HEK293 (cell line): ENCODE results near the gene ASMT.
A peak's percentile ranks its signal among the peaks of the same experiment; 100 is the strongest.
"Not testable (repeated sequence)": the region's sequence is repeated elsewhere in the genome, so short reads cannot be mapped to it uniquely, and the experiment has no call there.

Source experiments
- CTCF ChIA-PET: fragments of 350-600 bp; formaldehyde crosslinking; extraction: SDS; loops from one replicate; lab custom pipeline; 2021; ENCODE audit warnings: antibody characterized with exemption; lab: Yijun Ruan, JAX
- POLR2A ChIA-PET: fragments of 300-600 bp; formaldehyde crosslinking; extraction: SDS; loops from one replicate; lab custom pipeline; 2020; ENCODE audit warnings: antibody characterized with exemption, inconsistent platforms; lab: Yijun Ruan, JAX
- H3K27ac ChIP-seq: fragments of 200-500 bp; sonication (Bioruptor generic); 2 replicates; pipeline ENCODE4 v1.5.1; 2014; ENCODE audit warnings: low read depth, low read length, control low read depth, inconsistent platforms; ENCODE audit errors: extremely low read depth
- H3K36me3 ChIP-seq, 2 experiments: fragments of 200-500 bp in 1 of 2; sonication (Bioruptor generic) in 1 of 2; 1 replicate in 1 of 2; 2 replicates in 1 of 2; pipeline ENCODE4 v1.5.1; 2014 to 2017; ENCODE audit warnings: inconsistent platforms in 2 of 2, low read length in 2 of 2; ENCODE audit not compliant: control insufficient read depth in 2 of 2, insufficient read depth in 1 of 2
- H3K4me1 ChIP-seq: fragments of 200-500 bp; sonication (Bioruptor generic); 2 replicates; pipeline ENCODE4 v1.5.1; 2014; ENCODE audit warnings: mild to moderate bottlenecking, low read length, inconsistent platforms; ENCODE audit not compliant: control insufficient read depth, insufficient read depth
- H3K4me3 ChIP-seq: 2 replicates; pipeline ENCODE4 v1.5.1; 2011; ENCODE audit warnings: low read depth, mild to moderate bottlenecking, control low read depth, low read length, moderate library complexity
- H3K9me3 ChIP-seq: fragments of 200-500 bp; sonication (Bioruptor generic); 2 replicates; pipeline ENCODE4 v1.5.1; 2014; ENCODE audit warnings: low read depth, low read length, inconsistent platforms; ENCODE audit not compliant: control insufficient read depth, insufficient read depth
- KLF16 ChIP-seq: fragments of 450-650 bp; formaldehyde crosslinking; IDR thresholded peaks from 2 replicates; pipeline ENCODE4 v1.5.1; 2017; ENCODE audit warnings: missing biosample characterization, missing genetic modification characterization
- SETDB1 ChIP-seq: IDR thresholded peaks from one replicate; pipeline ENCODE4 v1.6.1; 2017; ENCODE audit warnings: mild to moderate bottlenecking, low read length, moderate library complexity, mixed read lengths; ENCODE audit not compliant: insufficient read length
- TRIM28 ChIP-seq: IDR thresholded peaks from 2 replicates; pipeline ENCODE4 v1.6.1; 2011; ENCODE audit warnings: low read length, control low read depth, borderline replicate concordance
- WT1 ChIP-seq: fragments of 450-650 bp; formaldehyde crosslinking; IDR thresholded peaks from 2 replicates; pipeline ENCODE4 v1.5.1; 2016; ENCODE audit warnings: missing biosample characterization, missing genetic modification characterization
- YY2 ChIP-seq: fragments of 450-650 bp; formaldehyde crosslinking; IDR thresholded peaks from 2 replicates; pipeline ENCODE4 v1.5.1; 2016; ENCODE audit warnings: missing biosample characterization, missing genetic modification characterization
- ZBTB17 ChIP-seq: fragments of 450-650 bp; formaldehyde crosslinking; IDR thresholded peaks from 2 replicates; pipeline ENCODE4 v1.5.1; 2016; ENCODE audit warnings: missing biosample characterization, missing genetic modification characterization
- ZBTB8A ChIP-seq: fragments of 450-650 bp; formaldehyde crosslinking; IDR thresholded peaks from 2 replicates; pipeline ENCODE4 v1.5.1; 2016; ENCODE audit warnings: missing biosample characterization, missing genetic modification characterization
- ZNF138 ChIP-seq: fragments of 450-650 bp; formaldehyde crosslinking; IDR thresholded peaks from 2 replicates; pipeline ENCODE4 v1.5.1; 2016; ENCODE audit warnings: missing biosample characterization, missing genetic modification characterization, borderline replicate concordance
- ZNF146 ChIP-seq: fragments of 450-650 bp; formaldehyde crosslinking; IDR thresholded peaks from 2 replicates; pipeline ENCODE4 v1.5.1; 2016; ENCODE audit warnings: missing biosample characterization, missing genetic modification characterization
- ZNF19 ChIP-seq: fragments of 450-650 bp; formaldehyde crosslinking; IDR thresholded peaks from 2 replicates; pipeline ENCODE4; 2016; ENCODE audit warnings: missing biosample characterization, missing genetic modification characterization, low read depth
- ZNF335 ChIP-seq: fragments of 450-650 bp; formaldehyde crosslinking; conservative IDR thresholded peaks from 2 replicates; pipeline ENCODE4 v1.5.1; 2016; ENCODE audit warnings: missing biosample characterization, missing genetic modification characterization
- ZNF558 ChIP-seq: fragments of 450-650 bp; formaldehyde crosslinking; IDR thresholded peaks from 2 replicates; pipeline ENCODE4 v1.5.1; 2016; ENCODE audit warnings: missing biosample characterization, missing genetic modification characterization
- ZNF571 ChIP-seq: fragments of 450-650 bp; formaldehyde crosslinking; IDR thresholded peaks from 2 replicates; pipeline ENCODE4 v1.5.0; 2017; ENCODE audit warnings: missing biosample characterization, missing genetic modification characterization
- ZNF600 ChIP-seq: fragments of 450-650 bp; formaldehyde crosslinking; IDR thresholded peaks from 2 replicates; pipeline ENCODE4 v1.5.1; 2016; ENCODE audit warnings: missing biosample characterization, missing genetic modification characterization
- ZNF654 ChIP-seq: fragments of 450-650 bp; formaldehyde crosslinking; IDR thresholded peaks from 2 replicates; pipeline ENCODE4 v1.5.1; 2016; ENCODE audit warnings: low read depth, missing biosample characterization, missing genetic modification characterization
- ZNF777 ChIP-seq: fragments of 450-650 bp; formaldehyde crosslinking; IDR thresholded peaks from 2 replicates; pipeline ENCODE4 v1.5.1; 2017; ENCODE audit warnings: missing biosample characterization, missing genetic modification characterization, borderline replicate concordance
- TF ChIP-seq, protein P1 (sequence below): fragments of 450-650 bp; formaldehyde crosslinking; IDR thresholded peaks from 2 replicates; pipeline ENCODE4 v1.5.1; 2016; ENCODE audit warnings: missing biosample characterization, missing genetic modification characterization
- TF ChIP-seq, protein P2 (sequence below): fragments of 450-650 bp; formaldehyde crosslinking; IDR thresholded peaks from 2 replicates; pipeline ENCODE4 v1.5.1; 2016; ENCODE audit warnings: missing biosample characterization, missing genetic modification characterization
- TF ChIP-seq, protein P3 (sequence below): fragments of 450-650 bp; formaldehyde crosslinking; IDR thresholded peaks from 2 replicates; pipeline ENCODE4 v1.5.1; 2016; ENCODE audit warnings: missing biosample characterization, missing genetic modification characterization
- TF ChIP-seq, protein P4 (sequence below): fragments of 450-650 bp; formaldehyde crosslinking; IDR thresholded peaks from 2 replicates; pipeline ENCODE4 v1.5.1; 2017; ENCODE audit warnings: missing biosample characterization, missing genetic modification characterization
- TF ChIP-seq, protein P5 (sequence below): fragments of 450-650 bp; formaldehyde crosslinking; IDR thresholded peaks from 2 replicates; pipeline ENCODE4 v1.5.1; 2016; ENCODE audit warnings: missing biosample characterization, missing genetic modification characterization

ASMT gene

DNA sequence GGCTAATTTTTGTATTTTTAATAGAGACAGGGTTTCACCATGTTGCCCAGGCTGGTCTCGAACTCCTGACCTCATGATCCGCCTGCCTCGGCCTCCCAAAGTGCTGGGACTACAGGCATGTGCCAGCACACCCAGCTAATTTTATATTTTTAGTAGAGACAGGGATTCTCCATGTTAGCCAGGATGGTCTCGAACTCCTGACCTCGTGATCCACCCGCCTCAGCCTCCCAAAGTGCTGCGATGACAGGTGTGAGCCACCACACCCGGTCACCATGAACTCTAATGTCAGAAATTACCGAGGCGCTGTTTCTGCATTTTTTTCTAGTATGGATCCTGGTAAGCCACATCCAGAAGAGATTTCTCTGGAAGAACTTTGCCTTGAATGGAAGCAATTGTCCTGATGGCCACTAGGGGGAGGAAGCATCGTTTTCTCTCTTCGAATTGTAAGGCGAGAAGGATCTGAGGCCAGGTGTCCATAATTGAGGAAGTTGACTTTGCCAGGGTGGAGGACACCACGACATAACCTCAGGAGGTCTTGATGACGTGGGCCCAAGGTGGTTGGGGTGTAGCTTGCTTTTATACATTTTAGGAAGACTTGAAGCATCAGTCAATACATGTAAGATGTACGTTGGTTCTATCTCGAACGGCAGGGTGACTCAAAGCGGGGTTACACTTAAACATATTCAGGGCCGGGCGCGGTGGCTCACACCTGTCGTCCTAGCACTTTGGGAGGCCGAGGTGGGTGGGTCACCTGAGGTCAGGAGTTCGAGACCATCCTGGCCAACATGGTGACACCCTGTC lies 37.4 kb downstream of the ASMT start:
- H3K4me1 ChIP-seq, H3K9me3 ChIP-seq, POLR2A ChIA-PET, H3K27ac ChIP-seq, H3K36me3 ChIP-seq, CTCF ChIA-PET, H3K4me3 ChIP-seq: not testable (repeated sequence)
- TF ChIP-seq, protein P1, sequence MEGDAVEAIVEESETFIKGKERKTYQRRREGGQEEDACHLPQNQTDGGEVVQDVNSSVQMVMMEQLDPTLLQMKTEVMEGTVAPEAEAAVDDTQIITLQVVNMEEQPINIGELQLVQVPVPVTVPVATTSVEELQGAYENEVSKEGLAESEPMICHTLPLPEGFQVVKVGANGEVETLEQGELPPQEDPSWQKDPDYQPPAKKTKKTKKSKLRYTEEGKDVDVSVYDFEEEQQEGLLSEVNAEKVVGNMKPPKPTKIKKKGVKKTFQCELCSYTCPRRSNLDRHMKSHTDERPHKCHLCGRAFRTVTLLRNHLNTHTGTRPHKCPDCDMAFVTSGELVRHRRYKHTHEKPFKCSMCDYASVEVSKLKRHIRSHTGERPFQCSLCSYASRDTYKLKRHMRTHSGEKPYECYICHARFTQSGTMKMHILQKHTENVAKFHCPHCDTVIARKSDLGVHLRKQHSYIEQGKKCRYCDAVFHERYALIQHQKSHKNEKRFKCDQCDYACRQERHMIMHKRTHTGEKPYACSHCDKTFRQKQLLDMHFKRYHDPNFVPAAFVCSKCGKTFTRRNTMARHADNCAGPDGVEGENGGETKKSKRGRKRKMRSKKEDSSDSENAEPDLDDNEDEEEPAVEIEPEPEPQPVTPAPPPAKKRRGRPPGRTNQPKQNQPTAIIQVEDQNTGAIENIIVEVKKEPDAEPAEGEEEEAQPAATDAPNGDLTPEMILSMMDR (tag by site-specific recombination): peak; percentile 26; the same call in 1 of the 2 replicates
- TF ChIP-seq ZNF654 (tag by site-specific recombination): peak; percentile 29

DNA sequence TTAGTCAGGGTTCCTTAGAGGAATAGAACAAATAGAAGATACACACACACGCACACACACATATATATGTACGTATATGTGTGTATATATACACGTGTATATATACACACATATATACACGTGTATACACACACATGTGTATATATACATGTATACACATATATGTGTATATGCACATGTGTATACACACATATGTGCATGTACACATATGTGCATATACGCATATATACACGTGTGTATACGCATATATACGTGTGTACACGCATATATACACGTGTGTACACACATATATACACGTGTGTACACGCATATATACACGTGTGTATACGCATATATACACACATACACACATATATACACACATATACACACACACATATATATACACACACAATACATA lies 41.5 kb downstream of the ASMT start:
- no peaks in the 10 kb centered on the region for H3K9me3 ChIP-seq
- H3K4me3 ChIP-seq: no peak overlapping the region
- TF ChIP-seq ZNF138 (tag by site-specific recombination): no peak
- TF ChIP-seq YY2 (tag by site-specific recombination): no peak
- TF ChIP-seq ZNF558 (tag by site-specific recombination): no peak
- TF ChIP-seq ZNF19: no peak
- no peak for TF ChIP-seq ZBTB8A (tag by site-specific recombination)
- TF ChIP-seq, protein P2, sequence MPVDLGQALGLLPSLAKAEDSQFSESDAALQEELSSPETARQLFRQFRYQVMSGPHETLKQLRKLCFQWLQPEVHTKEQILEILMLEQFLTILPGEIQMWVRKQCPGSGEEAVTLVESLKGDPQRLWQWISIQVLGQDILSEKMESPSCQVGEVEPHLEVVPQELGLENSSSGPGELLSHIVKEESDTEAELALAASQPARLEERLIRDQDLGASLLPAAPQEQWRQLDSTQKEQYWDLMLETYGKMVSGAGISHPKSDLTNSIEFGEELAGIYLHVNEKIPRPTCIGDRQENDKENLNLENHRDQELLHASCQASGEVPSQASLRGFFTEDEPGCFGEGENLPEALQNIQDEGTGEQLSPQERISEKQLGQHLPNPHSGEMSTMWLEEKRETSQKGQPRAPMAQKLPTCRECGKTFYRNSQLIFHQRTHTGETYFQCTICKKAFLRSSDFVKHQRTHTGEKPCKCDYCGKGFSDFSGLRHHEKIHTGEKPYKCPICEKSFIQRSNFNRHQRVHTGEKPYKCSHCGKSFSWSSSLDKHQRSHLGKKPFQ (tag by site-specific recombination): no peak
- ChIA-PET CTCF (no interaction called here), POLR2A (no interaction called here)
- no peaks in the 10 kb centered on the region for H3K36me3 ChIP-seq
- H3K4me1 ChIP-seq: peaks cover 4% of the 10 kb centered on the region
- no peak overlapping the region for H3K27ac ChIP-seq

DNA sequence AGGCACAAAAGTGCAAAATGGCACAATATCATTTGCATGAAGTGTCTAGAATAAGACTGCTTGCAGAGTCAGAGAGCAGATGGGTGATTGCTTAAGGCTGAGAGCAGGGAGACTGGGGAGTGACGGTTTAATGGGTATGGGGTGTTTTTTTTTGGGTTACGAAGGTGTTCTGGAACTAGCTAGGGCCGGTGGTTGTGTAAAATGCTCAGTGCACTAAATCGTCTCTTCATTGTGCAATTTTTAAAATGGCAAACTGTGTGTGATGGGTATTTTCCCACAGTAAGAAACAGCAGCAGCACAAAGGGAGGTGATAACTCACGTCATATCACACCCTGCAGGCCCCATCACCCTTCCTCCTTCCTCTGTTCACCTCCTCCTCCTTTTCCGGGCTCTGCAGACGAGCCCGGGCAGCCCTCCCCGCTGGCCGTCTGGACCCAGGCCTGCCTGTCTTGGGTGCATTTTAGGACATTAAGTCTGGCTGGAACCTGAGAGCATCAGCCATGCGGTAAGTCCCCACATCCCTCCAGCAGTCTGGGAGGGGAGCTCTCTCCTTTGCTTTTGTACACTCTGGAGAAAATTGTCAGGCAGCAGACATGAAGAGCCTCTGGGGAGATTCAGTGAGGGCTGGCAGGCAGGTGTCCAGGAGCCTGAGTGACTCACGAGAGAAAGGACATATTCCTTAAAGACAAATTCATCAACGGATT lies 42.7 kb downstream of the ASMT start:
- CTCF ChIA-PET: no interaction called here
- TF ChIP-seq ZNF571 (tag by site-specific recombination) (no peak), ZNF146 (no peak), ZBTB17 (tag by site-specific recombination) (peak; percentile 24; the same call in 1 of the 2 replicates), ZNF335 (tag by site-specific recombination) (peak; percentile 58), ZNF600 (tag by site-specific recombination) (peak; percentile 53), ZNF777 (tag by site-specific recombination) (no peak), WT1 (no peak), TRIM28 (peak; percentile 73), KLF16 (tag by site-specific recombination) (no peak), SETDB1 (no peak)
- TF ChIP-seq, protein P3, sequence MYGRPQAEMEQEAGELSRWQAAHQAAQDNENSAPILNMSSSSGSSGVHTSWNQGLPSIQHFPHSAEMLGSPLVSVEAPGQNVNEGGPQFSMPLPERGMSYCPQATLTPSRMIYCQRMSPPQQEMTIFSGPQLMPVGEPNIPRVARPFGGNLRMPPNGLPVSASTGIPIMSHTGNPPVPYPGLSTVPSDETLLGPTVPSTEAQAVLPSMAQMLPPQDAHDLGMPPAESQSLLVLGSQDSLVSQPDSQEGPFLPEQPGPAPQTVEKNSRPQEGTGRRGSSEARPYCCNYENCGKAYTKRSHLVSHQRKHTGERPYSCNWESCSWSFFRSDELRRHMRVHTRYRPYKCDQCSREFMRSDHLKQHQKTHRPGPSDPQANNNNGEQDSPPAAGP: peak; percentile 18; the same call in 1 of the 2 replicates
- TF ChIP-seq, protein P4, sequence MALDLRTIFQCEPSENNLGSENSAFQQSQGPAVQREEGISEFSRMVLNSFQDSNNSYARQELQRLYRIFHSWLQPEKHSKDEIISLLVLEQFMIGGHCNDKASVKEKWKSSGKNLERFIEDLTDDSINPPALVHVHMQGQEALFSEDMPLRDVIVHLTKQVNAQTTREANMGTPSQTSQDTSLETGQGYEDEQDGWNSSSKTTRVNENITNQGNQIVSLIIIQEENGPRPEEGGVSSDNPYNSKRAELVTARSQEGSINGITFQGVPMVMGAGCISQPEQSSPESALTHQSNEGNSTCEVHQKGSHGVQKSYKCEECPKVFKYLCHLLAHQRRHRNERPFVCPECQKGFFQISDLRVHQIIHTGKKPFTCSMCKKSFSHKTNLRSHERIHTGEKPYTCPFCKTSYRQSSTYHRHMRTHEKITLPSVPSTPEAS (tag by site-specific recombination): no peak
- TF ChIP-seq, protein P5, sequence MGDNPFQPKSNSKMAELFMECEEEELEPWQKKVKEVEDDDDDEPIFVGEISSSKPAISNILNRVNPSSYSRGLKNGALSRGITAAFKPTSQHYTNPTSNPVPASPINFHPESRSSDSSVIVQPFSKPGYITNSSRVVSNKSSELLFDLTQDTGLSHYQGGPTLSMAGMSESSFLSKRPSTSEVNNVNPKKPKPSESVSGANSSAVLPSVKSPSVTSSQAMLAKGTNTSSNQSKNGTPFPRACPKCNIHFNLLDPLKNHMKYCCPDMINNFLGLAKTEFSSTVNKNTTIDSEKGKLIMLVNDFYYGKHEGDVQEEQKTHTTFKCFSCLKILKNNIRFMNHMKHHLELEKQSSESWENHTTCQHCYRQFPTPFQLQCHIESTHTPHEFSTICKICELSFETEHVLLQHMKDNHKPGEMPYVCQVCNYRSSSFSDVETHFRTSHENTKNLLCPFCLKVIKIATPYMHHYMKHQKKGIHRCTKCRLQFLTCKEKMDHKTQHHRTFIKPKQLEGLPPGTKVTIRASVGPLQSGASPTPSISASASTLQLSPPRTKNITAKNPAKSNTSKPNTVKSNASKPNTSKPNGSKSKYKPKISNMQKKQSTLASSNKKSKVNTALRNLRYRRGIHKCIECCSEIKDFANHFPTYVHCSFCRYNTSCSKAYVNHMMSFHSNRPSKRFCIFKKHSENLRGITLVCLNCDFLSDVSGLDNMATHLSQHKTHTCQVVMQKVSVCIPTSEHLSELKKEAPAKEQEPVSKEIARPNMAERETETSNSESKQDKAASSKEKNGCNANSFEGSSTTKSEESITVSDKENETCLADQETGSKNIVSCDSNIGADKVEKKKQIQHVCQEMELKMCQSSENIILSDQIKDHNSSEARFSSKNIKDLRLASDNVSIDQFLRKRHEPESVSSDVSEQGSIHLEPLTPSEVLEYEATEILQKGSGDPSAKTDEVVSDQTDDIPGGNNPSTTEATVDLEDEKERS (tag by site-specific recombination): no peak
- Histone ChIP-seq H3K27ac (peak overlapping the region; percentile 61), H3K4me1 (peaks cover 4% of the 10 kb centered on the region), H3K4me3 (no peak overlapping the region), H3K36me3 (no peaks in the 10 kb centered on the region), H3K9me3 (no peaks in the 10 kb centered on the region)
- POLR2A ChIA-PET: no interaction called here
